ENCODE measurements around the gene SLCO2B1.

The SLCO2B1 gene

DNA sequence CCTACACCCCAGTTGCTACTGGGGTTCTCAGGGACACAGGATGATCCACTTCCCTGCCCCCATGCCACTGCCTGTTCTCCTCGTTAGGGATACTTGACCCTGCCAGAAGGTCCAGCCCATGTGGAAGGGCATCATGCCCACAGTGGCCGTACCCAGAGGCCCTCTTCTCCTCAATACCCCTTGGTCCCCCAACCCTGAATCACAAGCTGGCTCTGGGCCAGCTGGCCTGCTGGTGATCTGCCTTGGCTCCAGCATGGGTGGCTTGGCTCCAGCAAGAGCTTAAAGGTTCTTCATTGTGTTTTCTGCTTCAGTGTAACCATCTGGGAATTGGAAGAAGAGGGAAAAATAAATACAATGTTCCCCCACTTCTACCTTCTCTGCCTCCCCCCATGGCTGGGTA, 78.6 kb downstream of the SLCO2B1 start:
- DNase-seq, result no peak

DNA sequence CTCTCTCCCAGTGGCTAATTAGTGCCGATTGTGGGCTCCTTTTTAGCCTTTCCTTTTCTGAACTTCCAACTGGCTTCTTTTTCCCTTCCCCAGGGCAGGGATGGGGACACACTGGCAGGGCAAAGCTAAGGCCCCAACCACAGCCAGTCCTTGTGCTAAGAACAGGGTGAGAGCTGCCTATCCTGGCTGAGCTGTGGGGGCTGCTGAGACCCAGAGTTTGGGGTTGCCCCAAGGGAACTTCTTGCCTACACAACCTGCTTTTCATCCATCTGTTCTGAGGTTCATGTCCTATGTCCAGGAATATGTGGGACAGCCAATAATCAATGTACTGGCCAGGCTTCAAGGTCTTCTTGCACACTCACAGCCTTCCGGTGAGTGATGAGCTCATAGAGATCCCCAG, 79.7 kb downstream of the SLCO2B1 start:
- DNase-seq, result no peak

DNA sequence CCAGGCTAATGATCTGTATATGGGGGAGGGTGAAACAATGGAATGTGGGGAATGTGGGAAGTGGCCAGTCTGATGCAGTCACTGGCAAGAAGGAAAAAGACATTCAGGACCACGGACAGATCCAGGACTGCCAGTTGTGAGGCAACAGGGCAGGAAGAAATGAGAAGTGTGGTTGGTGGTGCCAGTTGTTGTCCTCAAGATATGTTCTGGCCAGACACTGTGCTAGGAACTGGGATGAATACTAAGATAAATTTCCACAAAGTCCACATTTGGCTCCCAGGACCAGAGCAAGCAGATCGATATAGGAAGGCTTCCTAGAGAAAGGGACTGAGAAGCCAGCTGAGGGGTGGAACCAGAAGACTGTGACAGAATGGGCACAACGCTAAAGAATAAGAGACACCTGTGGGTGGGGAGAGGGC, 82.9 kb downstream of the SLCO2B1 start:
- no peak for DNase-seq

DNA sequence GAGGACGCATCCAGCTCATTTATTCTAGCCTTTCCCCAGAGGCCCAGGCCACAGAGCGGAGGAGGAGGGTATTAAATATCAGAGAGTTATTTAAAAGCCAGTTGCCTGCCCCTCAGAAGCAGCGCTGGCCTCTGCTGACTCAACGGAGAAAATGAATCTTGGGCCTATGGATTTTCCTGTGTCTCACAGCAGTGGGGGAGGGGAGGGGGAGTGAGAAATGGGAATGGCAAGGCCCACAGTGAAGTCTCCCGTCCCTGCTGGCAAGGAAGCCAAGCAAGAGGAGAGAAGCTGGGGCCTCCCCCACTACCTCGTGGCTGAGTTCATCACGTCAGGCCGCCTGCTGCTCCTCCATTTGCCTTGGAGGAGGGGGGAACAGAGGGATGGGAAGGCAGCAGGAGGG, 85.2 kb downstream of the SLCO2B1 start:
- no peak for DNase-seq

DNA sequence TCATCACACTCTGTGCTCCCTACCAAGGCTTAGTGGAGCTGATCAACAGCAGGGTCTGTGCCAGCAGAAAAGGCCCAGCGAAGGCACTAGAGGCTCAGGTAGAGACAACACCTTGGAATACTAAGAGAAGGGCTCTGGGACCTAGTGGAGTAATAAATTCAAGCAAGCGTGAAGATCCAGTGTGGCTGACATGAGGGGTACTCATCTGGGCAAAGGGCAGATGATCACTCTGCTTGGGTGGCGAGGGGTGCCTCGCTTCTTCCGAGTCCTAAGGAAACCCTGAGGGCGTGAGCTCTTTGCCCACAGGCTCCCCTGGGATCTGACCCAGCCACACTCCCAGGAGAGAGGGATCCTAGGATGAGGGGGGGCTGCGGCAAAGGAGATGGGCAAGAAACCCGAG, 86.1 kb downstream of the SLCO2B1 start:
- no peak for DNase-seq

DNA sequence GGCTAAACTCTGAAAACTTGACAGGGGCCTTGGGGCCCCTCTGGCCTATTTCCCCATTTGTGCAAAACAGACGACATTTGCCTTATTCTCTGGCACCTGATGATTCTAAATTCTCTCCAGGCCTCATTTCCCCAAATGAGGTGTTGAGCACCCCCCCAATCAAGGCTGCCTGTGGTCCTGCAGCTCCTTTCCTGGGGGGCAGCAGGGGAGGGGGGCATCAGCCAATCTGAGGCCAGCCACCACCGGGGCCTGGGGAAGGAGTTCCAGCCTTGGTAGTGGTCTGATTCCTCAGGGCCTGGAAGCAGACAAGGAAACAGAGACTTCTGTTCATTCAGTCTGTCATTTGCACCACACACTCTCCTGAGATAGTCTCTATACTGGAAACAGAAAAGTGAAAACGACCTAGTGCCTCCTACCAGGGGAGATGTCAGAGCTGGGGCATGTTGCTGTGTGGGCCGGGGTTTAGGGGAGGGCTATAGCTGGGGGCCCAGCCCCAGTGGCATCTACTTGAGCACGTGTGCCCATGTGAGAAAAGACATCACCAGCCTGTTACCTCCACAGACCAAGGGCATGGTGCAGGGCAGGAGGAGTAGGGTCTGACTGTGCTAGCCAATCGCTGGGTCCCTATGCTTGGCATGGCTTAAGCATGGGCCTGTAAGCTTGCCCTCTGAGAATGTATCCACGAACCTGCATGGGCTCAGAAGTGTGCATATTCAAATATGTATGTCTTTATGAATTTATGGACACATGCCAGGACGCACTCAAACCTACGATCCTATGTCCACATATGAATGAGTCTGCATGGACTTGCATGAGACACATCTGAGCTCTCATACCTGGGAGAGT, 87.9 kb downstream of the SLCO2B1 start:
- DNase-seq, result no peak

DNA sequence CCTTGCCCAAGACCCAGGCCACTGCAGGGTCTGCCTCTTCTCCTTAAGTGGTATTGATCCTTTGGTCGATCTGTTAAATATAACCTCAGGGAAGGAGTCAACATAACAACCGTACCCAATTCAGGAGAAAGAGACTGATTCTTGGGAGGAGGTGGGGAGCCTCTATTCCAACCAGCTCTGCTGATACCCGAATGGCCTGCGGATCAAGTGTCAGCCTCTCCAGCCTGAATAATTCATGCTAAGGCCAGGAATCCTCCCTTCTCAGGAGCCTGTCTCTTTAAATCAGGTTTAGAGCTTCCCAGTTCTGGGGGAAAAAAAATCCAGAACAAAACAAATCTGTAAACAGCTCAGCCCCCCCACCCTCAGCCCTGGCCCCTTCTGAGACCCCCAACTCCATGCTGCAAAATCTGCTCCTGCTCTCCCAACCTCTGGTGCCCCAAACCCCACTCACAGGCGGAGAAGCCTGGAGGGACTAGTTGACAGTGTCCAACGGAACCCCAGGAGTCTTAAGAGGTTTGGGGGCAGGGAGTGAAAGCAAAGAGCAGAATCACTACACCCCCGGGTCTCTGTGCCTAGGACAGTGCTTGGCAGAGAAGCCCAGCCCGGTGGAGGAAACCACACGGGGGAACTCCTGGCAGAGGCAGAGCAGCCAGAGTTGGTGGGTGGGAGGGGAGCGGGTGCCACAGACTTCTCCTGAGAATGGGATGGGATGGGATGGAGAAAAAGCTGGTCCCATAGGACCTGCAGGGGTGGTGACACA, 88.8 kb downstream of the SLCO2B1 start:
- DNase-seq, result no peak

DNA sequence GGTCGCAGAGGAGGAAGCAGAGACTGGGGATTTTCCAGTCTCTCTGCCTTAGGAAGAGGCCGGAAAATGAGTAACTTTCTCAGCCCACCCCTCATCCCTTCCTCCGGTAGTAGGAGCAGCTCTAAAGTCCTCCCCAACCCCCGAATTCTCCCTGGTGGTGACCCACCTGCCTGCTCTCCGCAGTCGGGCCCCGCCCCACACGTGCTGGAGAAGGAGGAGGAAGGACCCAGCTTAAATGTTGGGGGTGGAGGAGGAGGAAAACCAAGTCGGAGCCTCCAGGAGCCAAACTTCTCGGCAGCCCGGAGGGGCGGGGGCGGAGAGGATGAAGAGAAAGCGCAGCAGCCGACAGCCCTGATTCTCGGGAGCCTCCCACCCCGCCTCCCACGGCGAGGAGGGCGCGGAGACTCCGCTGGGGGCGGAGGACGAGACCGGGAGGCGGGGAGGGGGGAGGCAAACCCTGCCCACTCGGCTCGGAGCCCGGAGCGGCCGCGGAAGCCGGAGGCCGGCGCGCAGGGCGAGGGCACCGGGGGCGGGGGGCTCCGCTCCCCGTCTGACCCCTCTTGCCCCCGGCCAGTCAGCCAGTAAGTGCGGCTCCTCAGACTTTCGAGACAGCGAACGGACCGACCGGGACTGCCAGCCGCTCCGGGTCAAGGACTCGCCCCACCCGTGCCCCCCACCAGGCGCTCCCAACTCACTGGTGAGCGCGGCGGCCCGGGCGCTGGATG, 89.6 kb downstream of the SLCO2B1 start, which contains the start of gene TPBGL:
TSS of gene TPBGL (plus strand) at position 464 of the 725 bp plus-strand sequence. CDS start 276 bp downstream, outside the sequence.
- no peak for DNase-seq

DNA sequence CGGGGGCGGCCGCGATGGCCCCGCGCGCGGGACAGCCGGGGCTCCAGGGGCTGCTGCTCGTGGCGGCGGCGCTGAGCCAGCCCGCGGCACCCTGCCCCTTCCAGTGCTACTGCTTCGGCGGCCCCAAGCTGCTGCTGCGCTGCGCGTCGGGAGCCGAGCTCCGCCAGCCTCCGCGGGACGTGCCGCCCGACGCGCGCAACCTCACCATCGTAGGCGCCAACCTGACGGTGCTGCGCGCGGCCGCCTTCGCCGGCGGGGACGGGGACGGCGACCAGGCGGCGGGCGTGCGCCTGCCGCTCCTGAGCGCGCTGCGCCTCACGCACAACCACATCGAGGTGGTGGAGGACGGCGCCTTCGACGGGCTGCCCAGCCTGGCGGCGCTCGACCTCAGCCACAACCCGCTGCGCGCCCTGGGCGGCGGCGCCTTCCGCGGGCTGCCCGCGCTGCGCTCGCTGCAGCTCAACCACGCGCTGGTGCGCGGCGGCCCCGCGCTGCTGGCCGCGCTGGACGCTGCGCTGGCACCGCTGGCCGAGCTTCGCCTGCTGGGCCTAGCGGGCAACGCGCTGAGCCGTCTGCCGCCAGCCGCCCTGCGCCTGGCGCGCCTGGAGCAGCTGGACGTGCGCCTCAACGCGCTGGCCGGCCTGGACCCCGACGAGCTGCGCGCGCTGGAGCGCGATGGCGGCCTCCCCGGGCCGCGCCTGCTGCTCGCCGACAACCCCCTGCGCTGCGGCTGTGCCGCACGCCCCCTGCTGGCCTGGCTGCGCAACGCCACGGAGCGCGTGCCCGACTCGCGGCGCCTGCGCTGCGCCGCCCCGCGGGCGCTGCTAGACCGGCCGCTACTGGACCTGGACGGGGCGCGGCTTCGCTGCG, 90.4 kb downstream of the SLCO2B1 start:
- peak; percentile 83 for DNase-seq

DNA sequence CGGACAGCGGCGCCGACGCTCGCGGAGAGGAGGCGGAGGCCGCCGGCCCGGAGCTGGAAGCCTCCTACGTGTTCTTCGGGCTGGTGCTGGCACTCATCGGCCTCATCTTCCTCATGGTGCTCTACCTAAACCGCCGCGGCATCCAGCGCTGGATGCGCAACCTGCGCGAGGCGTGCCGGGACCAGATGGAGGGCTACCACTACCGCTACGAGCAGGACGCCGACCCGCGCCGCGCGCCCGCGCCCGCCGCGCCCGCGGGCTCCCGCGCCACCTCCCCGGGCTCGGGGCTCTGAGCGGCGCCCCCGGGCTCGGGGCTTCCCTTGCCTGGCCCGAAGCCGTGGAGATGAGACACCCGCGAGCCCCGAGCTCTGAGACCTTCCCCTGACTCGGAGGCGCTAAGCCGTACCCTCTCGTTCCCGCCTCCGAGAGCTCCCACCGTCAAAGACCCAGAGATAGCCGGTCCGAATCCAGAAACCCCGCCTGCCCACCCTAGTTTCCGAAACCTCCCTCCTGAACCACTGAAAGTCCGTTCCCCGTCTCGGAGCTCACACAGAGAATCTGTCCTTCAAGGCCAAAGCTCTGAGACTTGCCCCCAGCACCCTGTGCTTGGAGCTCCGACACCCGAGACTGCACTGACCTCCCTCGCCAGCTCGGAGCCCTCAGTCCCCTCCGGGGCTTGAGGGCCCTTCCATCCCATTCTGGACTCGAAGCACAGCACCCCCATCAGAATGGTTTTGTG, 91.2 kb downstream of the SLCO2B1 start:
- DNase-seq, result no peak

DNA sequence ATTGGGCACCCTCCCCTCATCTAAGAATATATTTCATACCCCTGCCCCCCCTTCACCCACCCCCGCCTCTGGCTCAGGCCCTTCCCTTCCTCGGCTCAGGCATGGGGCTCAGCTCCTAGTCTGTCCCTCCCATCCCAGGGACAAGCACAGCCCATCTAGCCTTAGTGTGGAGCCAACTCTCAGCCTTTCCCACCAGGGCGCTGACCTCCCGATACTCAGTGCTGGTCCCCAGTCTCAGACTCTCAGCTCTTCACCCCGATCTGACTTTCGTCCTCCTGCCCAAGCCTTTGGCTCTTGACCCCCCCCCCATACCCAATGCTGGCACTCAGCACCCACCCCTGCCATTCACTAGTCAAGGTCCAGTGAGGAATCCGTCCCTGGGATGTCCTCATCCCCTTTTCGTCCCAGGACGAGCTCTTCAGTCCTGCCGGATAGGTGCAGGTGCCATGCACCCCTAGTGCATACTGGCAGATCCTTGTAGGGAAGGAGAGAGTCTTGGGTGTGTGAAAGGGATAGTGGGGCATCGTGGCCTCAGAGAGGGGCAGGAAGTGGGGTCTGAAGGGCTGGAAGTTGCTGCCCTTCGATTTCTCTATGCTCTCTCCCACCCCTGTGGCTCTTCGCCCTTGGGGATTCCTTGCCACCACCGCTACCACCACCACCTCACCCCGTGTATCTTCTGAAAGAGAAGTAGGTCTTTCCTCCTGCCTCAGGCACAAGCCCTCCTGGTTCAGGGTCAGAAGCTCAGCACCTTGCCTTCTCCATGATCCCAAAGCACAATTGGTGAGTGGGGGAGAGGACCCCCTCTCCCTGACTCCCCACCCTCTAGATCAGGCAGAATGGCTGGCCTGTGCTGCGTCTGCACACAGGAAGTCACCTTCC, 92.1 kb downstream of the SLCO2B1 start:
- no peak for DNase-seq

DNA sequence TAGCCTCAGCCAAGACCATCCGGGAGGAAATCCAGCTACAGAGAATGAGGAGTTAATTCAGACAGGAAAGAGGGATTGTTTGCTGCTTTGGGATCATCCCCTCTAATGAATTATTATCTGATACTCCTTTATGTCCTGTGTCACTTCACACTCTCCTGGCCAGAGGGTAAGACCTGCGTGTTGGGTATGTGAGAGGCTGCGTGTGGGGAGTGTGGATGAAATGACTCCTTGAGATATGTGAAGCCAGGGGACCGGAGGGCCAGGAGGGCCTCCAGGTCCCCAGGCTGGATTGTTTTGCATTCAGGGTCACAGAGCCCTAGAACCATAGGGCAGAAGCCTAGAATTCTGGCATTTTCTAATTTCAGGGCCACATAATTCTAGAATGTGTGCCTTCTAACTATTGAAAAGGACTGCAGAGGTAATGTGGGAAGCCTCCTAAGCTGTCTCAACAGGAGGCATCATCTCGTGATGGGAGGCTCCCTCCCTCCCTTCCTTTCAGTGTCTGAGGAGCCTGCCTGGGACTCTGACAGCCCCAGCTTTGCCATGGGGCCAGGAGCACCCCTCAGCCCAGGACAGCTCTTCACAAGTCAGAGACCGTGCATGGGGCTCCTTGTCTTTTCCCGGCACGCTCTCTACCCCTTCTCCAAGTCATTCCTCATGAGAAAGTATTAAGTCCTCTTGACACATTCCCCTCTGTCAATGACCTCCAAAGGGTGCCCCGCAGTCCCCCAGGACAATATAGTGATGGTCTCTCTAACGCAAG, 93.3 kb downstream of the SLCO2B1 start:
- no peak for DNase-seq

DNA sequence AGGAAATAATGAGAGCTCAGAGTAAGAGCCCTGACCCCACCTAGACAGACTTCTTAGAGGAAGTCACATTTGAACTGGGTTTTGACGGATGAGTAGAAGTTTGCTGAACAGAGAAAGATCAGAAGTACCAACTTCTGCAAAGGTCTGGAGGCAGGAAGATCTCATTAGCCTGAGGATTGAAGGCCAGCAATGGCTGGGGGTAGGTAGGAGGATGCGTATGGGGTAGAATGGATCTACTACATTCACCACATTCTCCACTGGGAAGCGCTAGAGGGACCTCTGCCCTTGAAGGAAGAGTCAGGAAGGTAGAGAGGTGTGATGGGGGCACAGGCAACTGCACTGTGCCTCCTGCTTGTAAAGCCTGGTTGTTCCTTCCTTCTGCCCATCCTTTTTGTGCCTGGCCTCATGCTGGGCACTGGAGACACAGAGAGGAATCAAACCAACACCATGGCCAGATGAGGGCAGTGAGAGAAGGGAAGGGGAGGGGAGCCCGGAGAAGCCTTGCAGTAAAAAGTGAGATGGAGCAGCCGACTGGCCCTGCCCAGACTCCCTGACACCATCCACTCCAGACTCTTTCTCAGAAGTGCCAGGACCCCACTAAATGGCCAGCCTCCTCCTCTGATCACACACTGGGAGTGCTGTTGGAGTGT, 94.6 kb downstream of the SLCO2B1 start:
- no peak for DNase-seq

DNA sequence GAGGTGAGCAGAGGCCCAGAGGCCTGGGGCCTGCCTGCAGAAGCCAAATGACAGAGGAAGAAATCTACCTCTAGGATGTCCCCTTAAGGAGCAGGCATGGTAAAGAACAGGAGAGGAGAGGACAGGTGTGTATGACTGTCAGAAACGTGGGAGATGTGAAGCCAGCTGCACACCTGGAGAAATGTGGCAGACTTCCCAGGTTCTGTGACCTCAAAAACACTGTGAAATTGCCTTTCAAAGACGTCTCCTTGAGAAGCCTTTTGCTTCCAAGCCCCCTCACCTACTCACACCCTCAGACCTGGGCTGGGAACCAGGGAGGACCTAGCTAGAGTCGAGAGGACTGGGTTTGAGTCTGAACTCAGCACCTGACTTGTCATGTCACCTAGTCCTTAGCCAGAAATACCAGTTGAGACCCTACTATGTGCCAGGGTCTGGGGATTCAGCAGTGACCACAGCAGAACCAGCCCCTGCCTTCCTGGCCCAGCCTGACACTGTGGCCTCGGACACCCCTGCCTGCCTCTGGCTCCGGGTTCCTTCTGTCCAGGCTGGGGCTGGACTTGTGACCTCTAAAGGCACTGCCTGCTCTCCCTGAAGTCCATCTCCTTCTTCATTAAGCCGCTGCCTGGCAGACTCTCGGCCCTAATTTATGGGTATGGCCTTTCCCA, 95.2 kb downstream of the SLCO2B1 start:
- no peak for DNase-seq

DNA sequence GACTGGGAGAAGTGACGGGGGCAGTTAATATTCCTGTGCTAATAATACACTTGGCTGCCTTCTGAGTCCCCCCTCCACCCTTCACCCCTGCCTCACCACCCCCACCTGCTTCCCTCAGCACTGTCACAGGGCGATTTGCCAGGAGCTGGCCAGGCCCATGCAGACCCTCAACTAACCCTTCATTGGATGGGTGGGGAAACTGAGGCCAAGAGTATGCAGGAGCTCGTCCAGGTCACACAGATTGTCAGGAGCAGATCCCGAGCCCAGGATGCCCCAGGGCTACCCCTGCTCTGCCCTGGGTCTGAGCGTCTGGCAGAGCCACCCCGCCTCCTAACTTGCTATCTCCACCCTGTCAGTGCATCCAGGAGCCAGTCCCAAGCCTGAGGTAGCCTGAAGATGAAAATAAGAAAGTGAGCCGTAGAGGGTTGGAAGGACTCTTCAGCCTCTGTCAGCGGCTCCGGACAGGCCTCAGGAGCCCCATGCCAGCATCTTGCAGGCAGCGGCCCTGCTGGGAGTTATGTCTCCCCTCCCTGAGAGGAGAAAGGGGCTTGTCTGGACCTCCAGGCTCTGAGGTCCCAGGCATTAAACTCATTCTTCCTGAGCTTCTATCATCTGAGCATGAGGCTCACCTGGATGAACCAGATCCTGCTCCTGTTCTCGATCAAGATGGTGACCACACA, 95.9 kb downstream of the SLCO2B1 start:
- DNase-seq, result no peak

DNA sequence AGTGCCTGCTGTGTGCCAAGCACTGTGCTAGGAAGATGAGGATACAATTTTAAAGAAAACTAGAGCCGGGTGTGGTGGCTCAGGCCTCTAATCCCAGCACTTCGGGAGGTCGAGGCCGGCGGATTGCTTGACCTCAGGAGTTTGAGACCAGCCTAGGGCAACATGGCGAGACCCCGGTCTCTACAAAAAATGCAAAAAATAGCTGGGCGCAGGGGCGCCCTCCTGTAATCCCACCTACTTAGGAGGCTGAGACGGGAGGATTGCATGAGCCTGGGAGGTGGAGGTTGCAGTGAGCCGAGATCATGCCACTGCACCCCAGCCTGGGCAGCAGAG, 98.0 kb downstream of the SLCO2B1 start:
- DNase-seq, result no peak

DNA sequence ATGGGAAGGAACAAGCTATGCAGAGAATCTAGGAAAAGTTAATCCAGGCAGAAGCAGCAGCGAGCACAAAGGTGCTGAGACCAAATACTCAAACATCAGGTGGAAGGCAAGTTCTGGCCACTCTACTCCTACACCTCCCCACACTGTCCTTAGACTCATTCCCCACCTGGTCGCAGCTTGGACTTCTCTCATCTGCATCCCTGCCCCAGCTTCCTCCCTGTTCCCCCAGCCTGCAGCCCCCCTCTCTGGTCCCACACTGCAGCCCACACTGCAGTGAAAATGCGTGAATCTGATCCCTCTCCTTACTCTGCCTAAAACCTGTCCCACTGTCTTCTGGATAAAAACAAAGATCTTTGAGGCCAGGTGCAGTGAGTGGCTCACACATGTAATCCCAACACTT, 98.8 kb downstream of the SLCO2B1 start:
- no peak for DNase-seq

DNA sequence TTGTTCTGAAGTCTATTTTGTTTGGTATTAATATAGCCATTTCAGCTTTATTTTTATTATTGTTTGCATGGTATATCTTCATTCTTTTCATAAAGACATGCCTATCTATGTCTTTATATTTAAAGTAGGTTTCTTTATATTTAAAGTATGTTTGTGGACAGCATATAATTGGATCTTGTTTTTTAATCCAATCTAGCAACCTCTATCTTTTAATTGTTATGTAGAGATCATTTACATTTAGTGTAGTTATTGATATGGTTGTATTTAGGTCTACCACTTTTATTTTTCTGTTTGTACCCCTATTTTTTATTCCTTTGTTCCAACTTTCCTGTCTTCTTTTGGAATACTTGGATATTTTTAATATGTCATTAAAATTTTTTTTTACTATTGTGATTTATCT, 103.4 kb downstream of the SLCO2B1 start:
- no peak for DNase-seq

All from stimulated activated CD4-positive, alpha-beta T cell treated with anti-CD3 and anti-CD28 coated beads, Interleukin-1b, Interleukin-23, amount 100 ng/mL, for 48 hours (primary cell).